IPS DF 19.7 (cell line): ENCODE measurements around the gene TMEM238.
"Not testable (repeated sequence)": the region's sequence is repeated elsewhere in the genome, so short reads cannot be mapped to it uniquely, and the experiment has no call there.

Experiments
- DNase-seq: peaks from one replicate; pipeline ENCODE4 v3.0.0-alpha.2; 2013; ENCODE audit warnings: low read depth, low spot score

Gene TMEM238

GRCh38 chr19:55339889-55340783, 44.0 kb downstream of the TMEM238 start:
- no peak for DNase-seq

DNA sequence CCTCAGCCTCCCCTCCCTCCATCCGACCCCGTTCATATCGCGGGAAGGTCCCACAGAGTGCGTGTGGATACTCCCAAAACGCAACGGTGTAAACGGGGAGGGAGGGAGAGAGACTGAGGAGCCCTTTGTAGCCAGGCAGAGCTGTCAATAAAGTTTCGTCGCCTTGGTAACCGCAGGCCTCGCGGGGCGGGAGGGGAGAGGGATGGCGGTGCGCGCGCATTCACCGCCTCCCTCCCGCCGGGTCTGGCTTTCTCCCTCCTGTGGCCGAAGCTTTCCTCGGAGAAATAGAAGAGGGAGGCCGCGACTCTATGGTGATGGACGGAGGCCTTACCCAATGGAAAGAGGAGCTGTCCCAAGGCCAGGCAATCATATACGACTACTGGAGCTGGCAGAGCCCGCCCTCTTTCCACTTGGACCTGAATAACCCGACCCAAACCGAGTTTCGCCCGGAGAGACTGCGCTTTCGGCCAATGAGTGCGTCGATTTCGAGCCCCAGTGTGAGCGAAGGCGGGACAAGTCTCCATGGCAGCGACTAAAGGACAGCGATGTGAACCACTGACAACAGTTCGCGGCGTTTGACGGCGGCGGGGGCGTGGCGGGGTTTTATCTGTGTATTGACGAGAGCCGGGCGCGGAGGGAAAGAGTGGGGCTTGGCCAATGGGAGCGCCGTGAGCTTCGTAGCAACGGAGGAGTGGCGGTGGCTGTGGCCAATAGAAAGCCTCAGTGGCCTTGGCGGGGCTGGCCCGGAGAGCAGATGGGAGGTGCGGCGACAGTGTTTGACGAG, 44.8 kb downstream of the TMEM238 start, which contains the start of gene KMT5C:
Gene KMT5C (plus strand): TSS at position 772 of the 784 bp plus-strand sequence. CDS start 2,061 bp downstream, outside the sequence.
- peak; percentile 100 for DNase-seq

DNA sequence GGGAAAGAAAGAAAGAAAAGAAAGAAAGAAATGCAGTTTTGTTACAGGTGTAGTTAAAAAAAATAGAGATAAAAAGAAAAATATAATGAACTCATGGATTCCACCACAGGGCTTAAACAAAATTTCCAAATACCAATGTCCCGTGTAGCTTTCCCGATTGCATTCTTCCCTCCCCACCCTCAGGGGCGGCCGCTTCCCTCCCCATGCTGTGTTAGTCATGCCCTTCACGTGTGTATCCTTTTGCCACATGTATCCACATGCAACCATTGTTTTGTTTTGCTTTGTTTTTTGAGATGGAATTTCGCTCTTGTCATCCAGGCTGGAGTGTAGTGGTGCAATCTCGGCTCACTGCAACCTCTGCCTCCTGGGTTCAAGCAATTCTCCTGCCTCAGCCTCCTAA, 48.0 kb downstream of the TMEM238 start:
- no peak for DNase-seq

GRCh38 chr19:55333870-55334269, 50.2 kb downstream of the TMEM238 start:
- DNase-seq, result no peak

DNA sequence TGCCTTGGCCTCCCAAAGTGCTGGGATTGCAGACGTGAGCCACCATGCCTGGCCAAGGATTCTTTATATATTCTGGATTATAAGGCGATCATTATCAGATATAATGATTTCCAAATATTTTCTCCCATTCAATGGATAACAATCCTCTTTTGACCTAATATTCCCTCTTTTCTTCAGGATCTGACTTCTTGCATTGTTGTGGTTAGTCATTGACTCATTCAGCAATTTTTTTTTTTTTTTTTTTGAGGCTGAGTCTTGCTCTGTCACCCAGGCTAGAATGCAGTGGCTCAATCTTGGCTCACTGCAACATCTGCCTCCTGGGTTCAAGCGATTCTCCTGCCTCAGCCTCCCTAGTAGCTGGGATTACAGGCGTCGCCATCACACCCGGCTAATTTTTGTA, 54.3 kb downstream of the TMEM238 start:
- not testable (repeated sequence) for DNase-seq
